DMS53 (cell line): ENCODE results near the gene NTRK2.
"Not testable (repeated sequence)": the region's sequence is repeated elsewhere in the genome, so short reads cannot be mapped to it uniquely, and the experiment has no call there.

Experiments
- DNase-seq: peaks from one replicate; lab custom pipeline; 2025; lab: John Stamatoyannopoulos, UW

The NTRK2 gene

GRCh38 chr9:85067792-85068191, 398.3 kb downstream of the NTRK2 start:
- DNase-seq = no peak

- not testable (repeated sequence) for DNase-seq
These were observed 399.9 kb downstream of the NTRK2 start for GRCh38 chr9:85069421-85069820.
